HepG2 (cell line): ENCODE results near the gene PUS1. TPM values are rescaled to one million over a fixed set of nuclear protein-coding genes. Genes with fewer than 3 reads are reported as not detected.

Source experiments
- CC2D1A ChIP-seq: sonication (generic); formaldehyde crosslinking; IDR thresholded peaks from 2 replicates; pipeline ENCODE4 v1.8.1; 2023; ENCODE audit warnings: mild to moderate bottlenecking, missing genetic modification reagents
- FUBP1 ChIP-seq: sonication (generic); formaldehyde crosslinking; IDR thresholded peaks from 2 replicates; pipeline ENCODE4 v1.5.1; 2020; ENCODE audit warnings: missing genetic modification reagents, mild to moderate bottlenecking, borderline replicate concordance
- GPBP1L1 ChIP-seq: sonication (generic); formaldehyde crosslinking; IDR thresholded peaks from 2 replicates; pipeline ENCODE4 v1.5.0; 2020; ENCODE audit warnings: mild to moderate bottlenecking, missing genetic modification reagents
- HDAC6 ChIP-seq: fragments of 200-600 bp; sonication (generic); IDR thresholded peaks from 2 replicates; pipeline ENCODE4 v1.7.0; 2017; ENCODE audit warnings: mild to moderate bottlenecking, antibody characterized with exemption, low read length, low read depth
- ISX ChIP-seq: sonication (generic); formaldehyde crosslinking; conservative IDR thresholded peaks from 2 replicates; pipeline ENCODE4 v1.5.0; 2020; ENCODE audit warnings: missing genetic modification reagents
- KDM6A ChIP-seq: IDR thresholded peaks from 2 replicates; pipeline ENCODE4 v1.6.1; 2016; ENCODE audit warnings: low read depth
- MTA3 ChIP-seq: sonication (generic); formaldehyde crosslinking; IDR thresholded peaks from 2 replicates; pipeline ENCODE4 v1.4.0; 2020; ENCODE audit warnings: missing genetic modification reagents
- PTBP1 ChIP-seq: fragments of 200-400 bp; formaldehyde crosslinking; IDR thresholded peaks from 2 replicates; pipeline ENCODE4 v1.6.1; 2018; ENCODE audit warnings: low read length, low read depth; ENCODE audit not compliant: poor library complexity, severe bottlenecking
- SAP130 ChIP-seq: IDR thresholded peaks from 2 replicates; pipeline ENCODE4 v1.6.1; 2016; ENCODE audit warnings: low read depth
- YEATS4 ChIP-seq: sonication (generic); formaldehyde crosslinking; IDR thresholded peaks from 2 replicates; pipeline ENCODE4 v1.4.0; 2020; ENCODE audit warnings: missing genetic modification reagents, borderline replicate concordance
- ZFP91 ChIP-seq: sonication (generic); formaldehyde crosslinking; IDR thresholded peaks from 2 replicates; pipeline ENCODE4 v1.9.0; 2022; ENCODE audit warnings: missing genetic modification reagents, mild to moderate bottlenecking, borderline replicate concordance
- ZMAT3 ChIP-seq: sonication (generic); formaldehyde crosslinking; conservative IDR thresholded peaks from 2 replicates; pipeline ENCODE4 v1.7.0; 2021; ENCODE audit warnings: missing genetic modification reagents
- ZNF503 ChIP-seq: sonication (generic); formaldehyde crosslinking; IDR thresholded peaks from 2 replicates; pipeline ENCODE4 v1.4.0; 2020; ENCODE audit warnings: missing genetic modification reagents
- ZNF556 ChIP-seq: sonication (generic); formaldehyde crosslinking; IDR thresholded peaks from 2 replicates; pipeline ENCODE4 v1.4.0; 2020; ENCODE audit warnings: mild to moderate bottlenecking, missing genetic modification reagents, borderline replicate concordance
- ZNF773 ChIP-seq: sonication (generic); formaldehyde crosslinking; IDR thresholded peaks from 2 replicates; pipeline ENCODE4 v1.4.0; 2020; ENCODE audit warnings: missing genetic modification reagents, borderline replicate concordance
- polyA plus RNA-seq, 8 experiments: library from polyadenylated mRNA; depleted of rRNA in 3 of 8; stranded (reverse) in 7 of 8; unstranded in 1 of 8; fragments of >200 nt; fragmentation: Illumina TruSeq in 4 of 8; extraction: Trizol in 4 of 8; gene quantifications; 2 replicates each; pipeline versions ENCODE4 v1.2.1 to v1.2.3, GENCODE V29; 2011 to 2016; ENCODE audit warnings: low read depth in 4 of 8, missing spikeins in 1 of 8, mixed read lengths in 1 of 8; ENCODE audit not compliant: insufficient read depth in 1 of 8
- total RNA-seq, 5 experiments: library from RNA; depleted of rRNA; stranded (reverse); fragments of >200 nt; fragmentation: Illumina TruSeq; extraction: Trizol; gene quantifications; 2 replicates each; pipeline ENCODE4 v1.2.3, GENCODE V29; 2016; ENCODE audit warnings: low read depth in 1 of 5
- TF ChIP-seq, protein P1 (sequence below): sonication (generic); formaldehyde crosslinking; IDR thresholded peaks from 2 replicates; pipeline ENCODE4 v1.4.0; 2020; ENCODE audit warnings: missing genetic modification reagents

PUS1 gene
- total and polyA plus RNA-seq, 2 of the 13 experiments (the other 11 are each of a cell fraction or from before 2014, with no cell fraction given) = 19.2 to 24.7 TPM

- TF ChIP-seq YEATS4 (CRISPR knock-in tag) (peak; percentile 78; the same call in 1 of the 2 replicates), ZMAT3 (CRISPR knock-in tag) (no peak), SAP130 (peak; percentile 84), CC2D1A (no peak), ZNF773 (CRISPR knock-in tag) (peak; percentile 41; the same call in 1 of the 2 replicates), ZNF556 (CRISPR knock-in tag) (peak; percentile 74; the same call in 1 of the 2 replicates), ZNF503 (CRISPR knock-in tag) (no peak), MTA3 (CRISPR knock-in tag) (no peak), GPBP1L1 (CRISPR knock-in tag) (no peak), ISX (CRISPR knock-in tag) (no peak), FUBP1 (CRISPR knock-in tag) (no peak), PTBP1 (no peak), KDM6A (no peak), HDAC6 (no peak), ZFP91 (CRISPR knock-in tag) (peak; percentile 29; the same call in 1 of the 2 replicates)
- TF ChIP-seq, protein P1, sequence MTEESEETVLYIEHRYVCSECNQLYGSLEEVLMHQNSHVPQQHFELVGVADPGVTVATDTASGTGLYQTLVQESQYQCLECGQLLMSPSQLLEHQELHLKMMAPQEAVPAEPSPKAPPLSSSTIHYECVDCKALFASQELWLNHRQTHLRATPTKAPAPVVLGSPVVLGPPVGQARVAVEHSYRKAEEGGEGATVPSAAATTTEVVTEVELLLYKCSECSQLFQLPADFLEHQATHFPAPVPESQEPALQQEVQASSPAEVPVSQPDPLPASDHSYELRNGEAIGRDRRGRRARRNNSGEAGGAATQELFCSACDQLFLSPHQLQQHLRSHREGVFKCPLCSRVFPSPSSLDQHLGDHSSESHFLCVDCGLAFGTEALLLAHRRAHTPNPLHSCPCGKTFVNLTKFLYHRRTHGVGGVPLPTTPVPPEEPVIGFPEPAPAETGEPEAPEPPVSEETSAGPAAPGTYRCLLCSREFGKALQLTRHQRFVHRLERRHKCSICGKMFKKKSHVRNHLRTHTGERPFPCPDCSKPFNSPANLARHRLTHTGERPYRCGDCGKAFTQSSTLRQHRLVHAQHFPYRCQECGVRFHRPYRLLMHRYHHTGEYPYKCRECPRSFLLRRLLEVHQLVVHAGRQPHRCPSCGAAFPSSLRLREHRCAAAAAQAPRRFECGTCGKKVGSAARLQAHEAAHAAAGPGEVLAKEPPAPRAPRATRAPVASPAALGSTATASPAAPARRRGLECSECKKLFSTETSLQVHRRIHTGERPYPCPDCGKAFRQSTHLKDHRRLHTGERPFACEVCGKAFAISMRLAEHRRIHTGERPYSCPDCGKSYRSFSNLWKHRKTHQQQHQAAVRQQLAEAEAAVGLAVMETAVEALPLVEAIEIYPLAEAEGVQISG = peak; percentile 90
These were observed 20.5 kb downstream of the PUS1 start, which contains the start of gene EP400 (continued) for GRCh38 chr12:131949431-131950181.
